Neural progenitor cell (in vitro differentiated cells): ENCODE results near the gene CENPB.

Experiments used
- CTCF ChIP-seq: fragments of 200-600 bp; sonication (generic); IDR thresholded peaks from 2 replicates; pipeline ENCODE4 v1.5.1; 2017; ENCODE audit warnings: antibody characterized with exemption, mild to moderate bottlenecking
- EZH2 ChIP-seq: fragments of 200-600 bp; sonication (generic); IDR thresholded peaks from 2 replicates; pipeline ENCODE4 v1.6.1; 2017; ENCODE audit warnings: antibody characterized with exemption, mild to moderate bottlenecking, moderate library complexity
- EZH2phosphoT487 ChIP-seq: fragments of 200-600 bp; sonication (generic); IDR thresholded peaks from 2 replicates; pipeline ENCODE4 v1.6.1; 2017; ENCODE audit warnings: antibody characterized with exemption

- TF ChIP-seq CTCF: no peak
- TF ChIP-seq EZH2: no peak
- TF ChIP-seq EZH2phosphoT487: no peak
Observed at GRCh38 chr20:3747471-3747870, 39.1 kb downstream of the CENPB start.
